CD4-positive, alpha-beta memory T cell (primary cell): ENCODE data around the gene PARD3B. TPM values are rescaled to one million over a fixed set of nuclear protein-coding genes. Genes with fewer than 3 reads are reported as not detected.

Experiments
- CTCF ChIA-PET: fragments of 350-600 bp; sonication (Branson Sonifier 250); formaldehyde crosslinking; loops from one replicate; lab custom pipeline; 2021; ENCODE audit warnings: inconsistent platforms; ENCODE audit not compliant: partially characterized antibody; lab: Charles Lee
- POLR2A ChIA-PET: fragments of 350-600 bp; sonication (Branson Sonifier 250); formaldehyde crosslinking; loops from one replicate; lab custom pipeline; 2021; ENCODE audit not compliant: partially characterized antibody; lab: Charles Lee
- DNase-seq, 5 donors: peaks; one replicate each; pipeline versions ENCODE4 v3.0.0 to v3.0.0-alpha.2; 2020 to 2022; ENCODE audit warnings: mixed read lengths in 1 of 5
- H3K27ac ChIP-seq: one replicate; pipeline ENCODE4 v1.7.0; 2013; ENCODE audit warnings: low read depth, low read length
- H3K27me3 ChIP-seq: 2 replicates; pipeline ENCODE4 v1.7.0; 2013; ENCODE audit warnings: mild to moderate bottlenecking, low read length, moderate library complexity; ENCODE audit not compliant: insufficient read depth
- H3K36me3 ChIP-seq: 2 replicates; pipeline ENCODE4 v1.7.0; 2013; ENCODE audit warnings: mild to moderate bottlenecking, low read length, moderate library complexity; ENCODE audit not compliant: insufficient read depth
- H3K4me1 ChIP-seq: 2 replicates; pipeline ENCODE4 v1.7.0; 2013; ENCODE audit warnings: mild to moderate bottlenecking, low read length, moderate library complexity; ENCODE audit not compliant: insufficient read depth
- H3K4me3 ChIP-seq, 2 donors: one replicate each; pipeline ENCODE4 v1.7.0; 2013; ENCODE audit warnings: low read length in 2 of 2, mild to moderate bottlenecking in 1 of 2
- H3K9me3 ChIP-seq, 2 donors: one replicate each; pipeline ENCODE4 v1.7.0; 2013; ENCODE audit warnings: low read length in 2 of 2, control low read depth in 1 of 2; ENCODE audit not compliant: control insufficient read depth in 1 of 2
- H3K27ac Mint-ChIP-seq, 7 donors: one replicate each; pipeline ENCODE4 v1.8.0; 2020 to 2021; ENCODE audit warnings: mixed read lengths in 7 of 7, mild to moderate bottlenecking in 6 of 7, inconsistent platforms in 3 of 7, moderate library complexity in 3 of 7
- H3K27me3 Mint-ChIP-seq, 2 donors: one replicate each; pipeline ENCODE4 v1.8.0; 2020 to 2021; ENCODE audit warnings: mixed read lengths in 2 of 2
- H3K36me3 Mint-ChIP-seq, 2 donors: one replicate each; pipeline ENCODE4 v1.8.0; 2020 to 2021; ENCODE audit warnings: mixed read lengths in 2 of 2, inconsistent platforms in 1 of 2, mild to moderate bottlenecking in 1 of 2
- H3K4me1 Mint-ChIP-seq, 4 donors: one replicate each; pipeline ENCODE4 v1.8.0; 2020 to 2021; ENCODE audit warnings: mixed read lengths in 4 of 4, mild to moderate bottlenecking in 1 of 4
- H3K4me3 Mint-ChIP-seq, 8 donors: one replicate each; pipeline ENCODE4 v1.8.0; 2020 to 2021; ENCODE audit warnings: mixed read lengths in 8 of 8, mild to moderate bottlenecking in 7 of 8, moderate library complexity in 6 of 8, inconsistent platforms in 3 of 8
- H3K9me3 Mint-ChIP-seq, 8 donors: one replicate each; pipeline ENCODE4 v1.8.0; 2020 to 2021; ENCODE audit warnings: mixed read lengths in 8 of 8, mild to moderate bottlenecking in 5 of 8, inconsistent platforms in 3 of 8, moderate library complexity in 1 of 8
- intact Hi-C: fragments of 100-400 bp; cut with micrococcal nuclease; formaldehyde crosslinking; loops from one replicate; pipeline ENCODE4 v1.15.1; 2023
- polyA plus RNA-seq, 2 donors: library from polyadenylated mRNA; unstranded; fragments of 300-500 nt; fragmentation: Illumina TruSeq; gene quantifications; one replicate each; pipeline ENCODE4 v1.2.3, GENCODE V29; 2021
- total RNA-seq, 2 experiments: library from RNA; stranded (reverse); gene quantifications; one replicate each; pipeline ENCODE4 v1.2.3, GENCODE V29; 2021

Gene PARD3B
- total and polyA plus RNA-seq, 4 experiments from 2014 or later: 0.44 to 1.3 (median 1.2) TPM; not detected in 1

DNA sequence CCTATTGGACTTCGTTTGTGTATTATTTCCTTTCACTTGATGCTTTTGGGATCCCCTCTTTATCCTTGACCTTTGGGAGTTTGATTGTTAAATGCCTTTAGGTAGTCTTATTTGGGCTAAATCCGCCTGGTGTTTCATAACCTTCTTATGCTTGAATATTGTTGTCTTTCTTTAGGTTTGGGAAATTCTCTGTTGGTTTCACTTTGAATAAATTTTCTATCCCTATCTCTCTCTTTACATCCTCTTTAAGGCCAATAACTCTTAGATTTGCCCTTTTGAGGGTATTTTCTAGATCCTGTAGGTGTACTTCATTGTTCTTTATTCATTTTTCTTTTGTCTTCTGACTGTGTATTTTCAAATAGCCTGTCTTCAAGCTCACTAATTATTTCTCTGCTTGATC lies 354.7 kb downstream of the PARD3B start:
- Histone ChIP-seq H3K27ac (no peak overlapping the region), H3K4me1 (peaks cover 16% of the 10 kb centered on the region), H3K36me3 (no peaks in the 10 kb centered on the region), H3K27me3 (no peaks in the 10 kb centered on the region), H3K4me3 (no peak overlapping the region), H3K9me3 (no peaks in the 10 kb centered on the region)
- peaks cover 2 to 22% (median 15%) of the 10 kb centered on the region in 8 donors for H3K9me3 Mint-ChIP-seq
- intact Hi-C loops: no loop called here
- H3K4me1 Mint-ChIP-seq: peaks cover 10 to 24% (median 11%) of the 10 kb centered on the region in 4 donors
- peak overlapping the region in 4 of 7 donors; percentile 5 to 43 (median 18) for H3K27ac Mint-ChIP-seq
- ChIA-PET CTCF (no interaction called here), POLR2A (interaction anchor here (1.7 kb wide), 1 partner anchor 15 kb away, joined by 3 read pairs; no protein-coding TSS in a partner anchor)
- peak overlapping the region; percentile 4 to 85 (median 70) for H3K4me3 Mint-ChIP-seq
- peaks cover 5 to 16% of the 10 kb centered on the region in 2 donors for H3K36me3 Mint-ChIP-seq
- no peaks in the 10 kb centered on the region for H3K27me3 Mint-ChIP-seq
- no peak for DNase-seq

DNA sequence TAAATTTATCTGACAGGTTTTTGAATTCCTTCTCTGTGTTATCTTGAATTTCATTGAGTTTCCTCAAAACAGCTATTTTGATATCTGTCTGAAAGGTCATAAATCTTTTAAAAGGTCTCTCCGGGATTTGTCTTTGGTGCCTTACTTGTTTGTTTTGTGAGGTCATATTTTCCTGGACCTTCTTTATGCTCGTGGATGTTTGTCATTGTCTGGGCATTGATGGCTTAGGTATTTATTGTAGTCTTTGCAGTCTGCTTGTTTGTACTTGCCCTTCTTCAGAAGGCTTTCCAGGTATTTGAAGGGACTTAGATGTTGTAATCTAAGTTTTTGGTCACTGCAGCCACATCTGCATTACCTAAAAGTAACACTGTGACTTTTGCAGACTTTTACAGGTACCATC lies 355.2 kb downstream of the PARD3B start:
- Histone ChIP-seq H3K27me3 (no peaks in the 10 kb centered on the region), H3K4me3 (no peak overlapping the region), H3K36me3 (no peaks in the 10 kb centered on the region), H3K9me3 (no peaks in the 10 kb centered on the region), H3K4me1 (peaks cover 16% of the 10 kb centered on the region), H3K27ac (no peak overlapping the region)
- Mint-ChIP-seq H3K27me3 (no peaks in the 10 kb centered on the region), H3K4me3 (peak overlapping the region in 7 of 8 donors; percentile 45 to 85 (median 77)), H3K36me3 (peaks cover 5 to 16% of the 10 kb centered on the region in 2 donors), H3K27ac (peak overlapping the region in 5 of 7 donors; percentile 18 to 81 (median 43)), H3K9me3 (peaks cover 2 to 22% (median 15%) of the 10 kb centered on the region in 8 donors), H3K4me1 (peaks cover 10 to 24% (median 11%) of the 10 kb centered on the region in 4 donors)
- intact Hi-C loops: no loop called here
- ChIA-PET POLR2A (interaction anchor here (1.7 kb wide), 1 partner anchor 15 kb away, joined by 3 read pairs; no protein-coding TSS in a partner anchor), CTCF (no interaction called here)
- no peak for DNase-seq

DNA sequence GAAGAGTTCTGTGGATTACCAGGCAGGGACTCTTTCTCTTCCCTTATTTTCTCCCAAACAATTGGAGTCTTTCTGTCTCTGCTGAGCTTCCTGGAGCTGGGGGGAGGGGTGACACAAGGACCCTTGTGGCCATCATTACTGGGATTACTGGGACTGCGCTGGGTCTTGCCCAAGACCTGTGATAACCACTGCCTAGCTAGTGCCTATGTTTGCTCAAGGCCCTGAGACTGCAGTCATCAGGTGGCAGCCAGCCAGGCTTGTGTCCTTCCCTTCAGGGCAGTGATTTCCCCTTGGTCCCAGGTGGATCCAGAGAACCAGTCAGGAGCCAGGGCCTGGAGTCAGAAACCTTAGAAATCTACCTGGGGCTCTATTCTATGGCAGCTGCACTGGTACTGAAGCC lies 355.6 kb downstream of the PARD3B start:
- H3K9me3 ChIP-seq: no peaks in the 10 kb centered on the region
- POLR2A ChIA-PET: interaction anchor here (1.7 kb wide), 1 partner anchor 14 kb away, joined by 3 read pairs; no protein-coding TSS in a partner anchor
- intact Hi-C loops: no loop called here
- H3K36me3 ChIP-seq: no peaks in the 10 kb centered on the region
- Mint-ChIP-seq H3K4me1 (peaks cover 11 to 24% (median 13%) of the 10 kb centered on the region in 4 donors), H3K27ac (peak overlapping the region in 1 of 7 donors; percentile 13), H3K36me3 (peaks cover 5 to 16% of the 10 kb centered on the region in 2 donors), H3K27me3 (no peaks in the 10 kb centered on the region), H3K9me3 (peaks cover 2 to 22% (median 15%) of the 10 kb centered on the region in 8 donors), H3K4me3 (peak overlapping the region in 1 of 8 donors; percentile 39)
- H3K4me3 ChIP-seq: no peak overlapping the region
- H3K27ac ChIP-seq: no peak overlapping the region
- no peak for DNase-seq
- H3K27me3 ChIP-seq: no peaks in the 10 kb centered on the region
- H3K4me1 ChIP-seq: peaks cover 15% of the 10 kb centered on the region
- CTCF ChIA-PET: interaction anchor here (1.5 to 1.6 kb wide), 2 partner anchors 8 to 17 kb away, joined by 3 to 4 read pairs; no protein-coding TSS in a partner anchor

DNA sequence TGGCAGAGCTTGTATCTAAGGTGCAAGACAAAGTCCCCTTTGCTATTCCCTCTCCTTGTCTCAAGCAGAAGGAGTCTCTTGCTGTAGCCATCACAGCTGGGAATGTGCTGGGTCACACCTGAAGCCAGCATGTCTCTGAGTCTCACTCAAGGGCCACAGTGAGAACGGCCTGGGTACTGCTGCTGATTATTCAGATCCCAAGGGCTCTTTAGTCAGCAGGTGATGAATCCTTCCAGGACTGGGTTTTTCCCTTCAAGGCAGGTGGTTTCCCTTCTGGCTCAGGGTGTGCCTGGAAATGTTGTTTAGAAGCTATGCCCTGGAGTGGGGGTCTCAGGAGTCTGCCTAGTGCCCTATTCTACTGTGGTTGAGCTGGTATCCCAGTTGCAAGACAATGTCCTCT lies 356.3 kb downstream of the PARD3B start:
- peaks cover 2 to 22% (median 15%) of the 10 kb centered on the region in 8 donors for H3K9me3 Mint-ChIP-seq
- H3K27ac ChIP-seq: no peak overlapping the region
- no peak overlapping the region for H3K27ac Mint-ChIP-seq
- no peaks in the 10 kb centered on the region for H3K27me3 ChIP-seq
- H3K4me1 Mint-ChIP-seq: peaks cover 11 to 29% (median 13%) of the 10 kb centered on the region in 4 donors
- H3K36me3 Mint-ChIP-seq: peaks cover 5 to 16% of the 10 kb centered on the region in 2 donors
- no peaks in the 10 kb centered on the region for H3K36me3 ChIP-seq
- DNase-seq: no peak
- H3K4me1 ChIP-seq: peaks cover 11% of the 10 kb centered on the region
- CTCF ChIA-PET: interaction anchor here (1.5 to 1.6 kb wide), 2 partner anchors 9 to 16 kb away, joined by 3 to 4 read pairs; no protein-coding TSS in a partner anchor
- no peaks in the 10 kb centered on the region for H3K27me3 Mint-ChIP-seq
- intact Hi-C loops: no loop called here
- POLR2A ChIA-PET: interaction anchor here (1.5 kb wide), 1 partner anchor 64 kb away, joined by 3 read pairs; no protein-coding TSS in a partner anchor
- H3K9me3 ChIP-seq: no peaks in the 10 kb centered on the region
- H3K4me3 Mint-ChIP-seq: peak overlapping the region in 1 of 8 donors; percentile 46
- H3K4me3 ChIP-seq: no peak overlapping the region

DNA sequence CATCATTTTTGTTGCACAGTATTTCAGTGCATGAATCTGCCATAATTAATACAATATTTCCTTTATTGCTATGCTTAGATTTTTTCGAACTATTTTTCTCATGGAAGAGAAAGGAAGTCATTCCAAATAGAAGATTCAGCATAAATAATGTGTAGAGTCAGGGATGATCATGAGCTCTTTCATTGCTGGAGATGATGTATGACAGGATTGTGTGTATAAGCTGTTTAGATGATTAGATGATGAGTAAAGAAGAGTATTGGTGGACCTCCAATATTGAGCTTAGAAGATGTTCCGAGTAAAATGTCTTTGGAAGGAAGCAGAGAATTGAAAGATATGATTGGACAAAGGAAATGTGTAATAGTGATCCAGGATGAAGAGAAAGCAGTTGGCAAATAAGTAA lies 364.5 kb downstream of the PARD3B start:
- H3K27me3 ChIP-seq: no peaks in the 10 kb centered on the region
- ChIA-PET POLR2A (interaction anchor here (1.0 kb wide), 1 partner anchor 57 kb away, joined by 3 read pairs; no protein-coding TSS in a partner anchor), CTCF (interaction anchor here (1.2 kb wide), 1 partner anchor 18 kb away, joined by 3 read pairs; no protein-coding TSS in a partner anchor)
- no peak overlapping the region for H3K27ac ChIP-seq
- H3K27me3 Mint-ChIP-seq: no peaks in the 10 kb centered on the region
- H3K4me3 ChIP-seq: no peak overlapping the region
- H3K27ac Mint-ChIP-seq: peak overlapping the region in 1 of 7 donors; percentile 36
- no peaks in the 10 kb centered on the region for H3K36me3 ChIP-seq
- H3K4me1 Mint-ChIP-seq: peaks cover 0 to 11% (median 7%) of the 10 kb centered on the region in 4 donors
- intact Hi-C loops: no loop called here
- no peak overlapping the region for H3K4me3 Mint-ChIP-seq
- no peak for DNase-seq
- no peaks in the 10 kb centered on the region for H3K9me3 Mint-ChIP-seq
- H3K36me3 Mint-ChIP-seq: no peaks in the 10 kb centered on the region
- H3K9me3 ChIP-seq: no peaks in the 10 kb centered on the region
- no peaks in the 10 kb centered on the region for H3K4me1 ChIP-seq

DNA sequence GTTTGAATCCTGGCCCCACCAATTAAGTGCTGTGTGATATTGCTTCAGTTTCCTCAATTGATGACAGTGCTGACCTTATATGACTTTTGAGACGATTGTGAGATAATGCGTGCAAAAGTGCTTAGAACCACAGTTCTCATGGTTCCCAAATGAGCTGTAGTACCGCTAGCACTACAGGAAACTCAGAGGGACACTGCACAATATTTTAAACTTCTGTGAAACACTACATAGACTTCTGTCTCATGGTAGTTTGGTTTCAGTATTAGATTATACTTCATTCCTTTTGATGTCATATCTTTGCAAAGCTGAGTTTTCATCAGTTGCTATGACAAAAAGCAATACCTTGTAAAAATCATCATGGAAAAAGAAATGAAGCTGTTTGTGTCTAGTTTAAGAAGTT lies 368.0 kb downstream of the PARD3B start:
- H3K27ac Mint-ChIP-seq: peak overlapping the region in 1 of 7 donors; percentile 43
- H3K36me3 Mint-ChIP-seq: no peaks in the 10 kb centered on the region
- H3K27me3 Mint-ChIP-seq: no peaks in the 10 kb centered on the region
- Histone ChIP-seq H3K9me3 (no peaks in the 10 kb centered on the region), H3K36me3 (no peaks in the 10 kb centered on the region), H3K4me1 (no peaks in the 10 kb centered on the region), H3K4me3 (no peak overlapping the region), H3K27ac (no peak overlapping the region), H3K27me3 (no peaks in the 10 kb centered on the region)
- intact Hi-C loops: no loop called here
- POLR2A ChIA-PET: interaction anchor here (1.0 to 1.6 kb wide), 3 partner anchors 10 to 55 kb away, joined by 3 to 4 read pairs (median 3); no protein-coding TSS in a partner anchor
- H3K4me3 Mint-ChIP-seq: no peak overlapping the region
- H3K9me3 Mint-ChIP-seq: peaks cover 0 to 4% (median 0%) of the 10 kb centered on the region in 8 donors
- CTCF ChIA-PET: no interaction called here
- H3K4me1 Mint-ChIP-seq: peaks cover 0 to 8% (median 3%) of the 10 kb centered on the region in 4 donors
- DNase-seq: peak in 2 of 5 donors; percentile 3 to 5

DNA sequence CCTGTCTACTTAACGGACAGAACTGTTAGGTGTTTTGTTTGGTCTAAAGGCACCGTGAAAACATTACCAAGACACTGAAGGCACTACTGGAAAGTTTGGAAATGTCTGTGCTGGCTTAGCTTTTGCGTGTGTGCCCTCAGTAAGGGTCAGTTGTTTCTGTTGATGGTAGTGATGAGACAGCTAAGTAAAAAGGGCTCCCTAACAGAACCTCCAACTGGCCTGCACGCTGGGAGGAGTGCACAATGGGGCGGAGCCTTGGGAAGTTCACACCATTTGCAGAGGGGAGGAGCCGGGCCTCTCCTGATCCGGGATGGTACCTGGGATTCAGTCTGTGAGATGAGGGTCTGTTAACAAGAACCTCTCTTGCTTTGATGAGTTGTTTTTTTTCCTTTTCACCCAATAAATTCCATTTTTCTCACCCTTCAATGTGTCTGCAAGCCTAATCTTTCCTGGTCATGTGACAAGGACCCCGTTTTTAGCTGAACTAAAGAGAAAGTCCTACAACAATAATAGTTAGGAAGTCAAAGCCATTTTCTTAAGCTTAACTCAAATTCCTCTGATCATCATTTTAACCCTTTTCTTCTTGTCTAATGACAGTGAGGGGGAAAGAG lies 368.7 kb downstream of the PARD3B start:
- H3K4me1 Mint-ChIP-seq: peaks cover 0 to 8% (median 3%) of the 10 kb centered on the region in 4 donors
- Histone ChIP-seq H3K4me3 (no peak overlapping the region), H3K4me1 (no peaks in the 10 kb centered on the region), H3K9me3 (no peaks in the 10 kb centered on the region), H3K27me3 (no peaks in the 10 kb centered on the region), H3K27ac (no peak overlapping the region), H3K36me3 (no peaks in the 10 kb centered on the region)
- ChIA-PET CTCF (no interaction called here), POLR2A (interaction anchor here (0.7 to 1.6 kb wide), 3 partner anchors 9 to 54 kb away, joined by 3 to 4 read pairs (median 3); no protein-coding TSS in a partner anchor)
- intact Hi-C loops: no loop called here
- H3K9me3 Mint-ChIP-seq: peaks cover 0 to 4% (median 0%) of the 10 kb centered on the region in 8 donors
- no peak overlapping the region for H3K4me3 Mint-ChIP-seq
- H3K27me3 Mint-ChIP-seq: no peaks in the 10 kb centered on the region
- no peak for DNase-seq
- peak overlapping the region in 3 of 7 donors; percentile 32 to 78 (median 55) for H3K27ac Mint-ChIP-seq
- no peaks in the 10 kb centered on the region for H3K36me3 Mint-ChIP-seq
